ENCODE data around the gene TMOD4. TPM values are rescaled to one million over a fixed set of nuclear protein-coding genes. Genes with fewer than 3 reads are reported as not detected.

The TMOD4 gene
- total and polyA plus RNA-seq, 10 of the 15 experiments (the other 5 are each of a cell fraction or from before 2014, with no cell fraction given) = 0.30 to 1.2 (median 0.50) TPM; not detected in 1

DNA sequence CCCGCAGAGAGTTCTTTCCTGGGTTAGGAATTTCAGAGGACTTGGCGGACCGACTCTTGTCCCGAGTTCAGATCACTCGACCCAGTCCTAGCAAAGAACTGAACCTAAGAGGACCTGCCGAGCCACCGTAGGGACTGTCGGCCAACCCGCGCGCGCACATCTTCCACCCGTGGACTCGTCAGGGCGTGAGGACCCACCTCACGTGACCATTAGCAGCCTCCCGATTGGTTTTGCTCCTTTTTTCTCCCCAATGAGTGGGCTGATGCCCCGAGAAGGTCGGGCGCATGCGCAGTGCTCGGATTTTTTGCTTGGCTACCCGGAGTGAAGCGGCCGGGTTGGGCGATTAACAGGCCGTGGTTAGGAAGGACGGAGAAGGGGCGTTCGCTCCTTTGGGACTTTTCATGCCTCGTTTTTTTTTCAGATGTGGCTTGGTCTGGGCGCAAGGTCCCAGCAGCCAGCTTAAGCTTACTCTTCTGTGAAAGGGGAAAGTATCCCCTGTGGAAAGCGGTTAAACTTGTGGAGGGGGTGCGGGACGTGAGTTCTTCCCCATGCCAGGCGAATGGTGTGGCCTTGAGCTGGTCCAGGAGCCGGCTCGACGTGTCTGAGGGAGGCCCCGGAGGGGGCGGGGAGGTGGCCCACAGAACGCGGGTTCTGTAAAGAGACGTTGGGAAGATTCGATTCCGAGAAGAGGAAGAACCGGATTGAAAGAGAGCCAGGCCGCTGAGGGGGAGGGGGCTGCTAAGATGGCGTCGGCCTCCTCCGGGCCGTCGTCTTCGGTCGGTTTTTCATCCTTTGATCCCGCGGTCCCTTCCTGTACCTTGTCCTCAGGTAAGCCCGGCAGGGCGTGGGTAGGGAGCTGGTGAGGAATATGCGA, 22.7 kb upstream of the TMOD4 start, which contains the start of gene PIP5K1A (continued):
- TF ChIP-seq IRF3 (IDR thresholded peaks at IDR 0.05) = peak; percentile 25; the same call in 1 of the 2 replicates
- TF ChIP-seq RUNX3 (IDR thresholded peaks at IDR 0.05; ENCODE audit: low read length) = peak; percentile 39; the same call in 1 of the 2 replicates
- TF ChIP-seq, protein P1, sequence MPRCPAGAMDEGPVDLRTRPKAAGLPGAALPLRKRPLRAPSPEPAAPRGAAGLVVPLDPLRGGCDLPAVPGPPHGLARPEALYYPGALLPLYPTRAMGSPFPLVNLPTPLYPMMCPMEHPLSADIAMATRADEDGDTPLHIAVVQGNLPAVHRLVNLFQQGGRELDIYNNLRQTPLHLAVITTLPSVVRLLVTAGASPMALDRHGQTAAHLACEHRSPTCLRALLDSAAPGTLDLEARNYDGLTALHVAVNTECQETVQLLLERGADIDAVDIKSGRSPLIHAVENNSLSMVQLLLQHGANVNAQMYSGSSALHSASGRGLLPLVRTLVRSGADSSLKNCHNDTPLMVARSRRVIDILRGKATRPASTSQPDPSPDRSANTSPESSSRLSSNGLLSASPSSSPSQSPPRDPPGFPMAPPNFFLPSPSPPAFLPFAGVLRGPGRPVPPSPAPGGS (IDR thresholded peaks at IDR 0.05; ENCODE audit: borderline replicate concordance, insufficient read depth, low read depth, low read length, poor library complexity, severe bottlenecking) = no peak
- TF ChIP-seq, protein P2, sequence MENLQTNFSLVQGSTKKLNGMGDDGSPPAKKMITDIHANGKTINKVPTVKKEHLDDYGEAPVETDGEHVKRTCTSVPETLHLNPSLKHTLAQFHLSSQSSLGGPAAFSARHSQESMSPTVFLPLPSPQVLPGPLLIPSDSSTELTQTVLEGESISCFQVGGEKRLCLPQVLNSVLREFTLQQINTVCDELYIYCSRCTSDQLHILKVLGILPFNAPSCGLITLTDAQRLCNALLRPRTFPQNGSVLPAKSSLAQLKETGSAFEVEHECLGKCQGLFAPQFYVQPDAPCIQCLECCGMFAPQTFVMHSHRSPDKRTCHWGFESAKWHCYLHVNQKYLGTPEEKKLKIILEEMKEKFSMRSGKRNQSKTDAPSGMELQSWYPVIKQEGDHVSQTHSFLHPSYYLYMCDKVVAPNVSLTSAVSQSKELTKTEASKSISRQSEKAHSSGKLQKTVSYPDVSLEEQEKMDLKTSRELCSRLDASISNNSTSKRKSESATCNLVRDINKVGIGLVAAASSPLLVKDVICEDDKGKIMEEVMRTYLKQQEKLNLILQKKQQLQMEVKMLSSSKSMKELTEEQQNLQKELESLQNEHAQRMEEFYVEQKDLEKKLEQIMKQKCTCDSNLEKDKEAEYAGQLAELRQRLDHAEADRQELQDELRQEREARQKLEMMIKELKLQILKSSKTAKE (IDR thresholded peaks at IDR 0.05; ENCODE audit: low read depth, poor library complexity, severe bottlenecking) = no peak
- no peak for TF ChIP-seq ZNF592 (IDR thresholded peaks at IDR 0.05)
- peak; percentile 49; the same call in 1 of the 2 replicates for TF ChIP-seq GATAD2B (conservative IDR thresholded peaks at IDR 0.05; ENCODE audit: low read depth)
- TF ChIP-seq, protein P3, sequence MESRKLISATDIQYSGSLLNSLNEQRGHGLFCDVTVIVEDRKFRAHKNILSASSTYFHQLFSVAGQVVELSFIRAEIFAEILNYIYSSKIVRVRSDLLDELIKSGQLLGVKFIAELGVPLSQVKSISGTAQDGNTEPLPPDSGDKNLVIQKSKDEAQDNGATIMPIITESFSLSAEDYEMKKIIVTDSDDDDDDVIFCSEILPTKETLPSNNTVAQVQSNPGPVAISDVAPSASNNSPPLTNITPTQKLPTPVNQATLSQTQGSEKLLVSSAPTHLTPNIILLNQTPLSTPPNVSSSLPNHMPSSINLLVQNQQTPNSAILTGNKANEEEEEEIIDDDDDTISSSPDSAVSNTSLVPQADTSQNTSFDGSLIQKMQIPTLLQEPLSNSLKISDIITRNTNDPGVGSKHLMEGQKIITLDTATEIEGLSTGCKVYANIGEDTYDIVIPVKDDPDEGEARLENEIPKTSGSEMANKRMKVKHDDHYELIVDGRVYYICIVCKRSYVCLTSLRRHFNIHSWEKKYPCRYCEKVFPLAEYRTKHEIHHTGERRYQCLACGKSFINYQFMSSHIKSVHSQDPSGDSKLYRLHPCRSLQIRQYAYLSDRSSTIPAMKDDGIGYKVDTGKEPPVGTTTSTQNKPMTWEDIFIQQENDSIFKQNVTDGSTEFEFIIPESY (IDR thresholded peaks at IDR 0.05) = no peak
- peak; percentile 98 for TF ChIP-seq RAD51 (IDR thresholded peaks at IDR 0.05)
- TF ChIP-seq ASH2L (IDR thresholded peaks at IDR 0.05; ENCODE audit: borderline replicate concordance, low read depth) = peak; percentile 28; the same call in 1 of the 2 replicates
- peak; percentile 20; the same call in 1 of the 2 replicates for TF ChIP-seq CBX5 (IDR thresholded peaks at IDR 0.05; ENCODE audit: low read depth)
- peak; percentile 77 for TF ChIP-seq MXI1 (IDR thresholded peaks at IDR 0.05; ENCODE audit: low read depth, low read length)
- no peak for TF ChIP-seq CHD4 (IDR thresholded peaks at IDR 0.05)
- peak; percentile 98 for TF ChIP-seq USF1 (IDR thresholded peaks at IDR 0.05; ENCODE audit: borderline replicate concordance, extremely low read length, insufficient read depth, low read depth, low read length)

Data from GM12878 (cell line).